Ishikawa (cell line): ENCODE data around the gene CAMK2N1.

ENCODE experiments used
- CEBPB ChIP-seq: IDR thresholded peaks from 2 replicates; pipeline ENCODE4 v1.6.1; 2012
- CREB1 ChIP-seq: IDR thresholded peaks from 2 replicates; pipeline ENCODE4 v1.6.1; 2012; ENCODE audit warnings: low read depth
- EGR1 ChIP-seq: IDR thresholded peaks from 2 replicates; pipeline ENCODE4 v1.6.1; 2012
- EP300 ChIP-seq: IDR thresholded peaks from 2 replicates; pipeline ENCODE4 v1.6.1; 2012; ENCODE audit warnings: borderline replicate concordance
- FOXM1 ChIP-seq: IDR thresholded peaks from 2 replicates; pipeline ENCODE4 v1.6.1; 2012; ENCODE audit warnings: low read depth, borderline replicate concordance
- MAX ChIP-seq: IDR thresholded peaks from 2 replicates; pipeline ENCODE4 v1.6.1; 2012
- NFIC ChIP-seq: IDR thresholded peaks from 2 replicates; pipeline ENCODE4 v1.6.1; 2012
- RAD21 ChIP-seq: IDR thresholded peaks from 2 replicates; pipeline ENCODE4 v1.6.1; 2012; ENCODE audit warnings: low read depth
- REST ChIP-seq: IDR thresholded peaks from 2 replicates; pipeline ENCODE4 v1.6.1; 2012; ENCODE audit warnings: low read depth, mild to moderate bottlenecking
- TAF1 ChIP-seq: IDR thresholded peaks from 2 replicates; pipeline ENCODE4 v1.6.1; 2012; ENCODE audit warnings: low read depth, mild to moderate bottlenecking
- TCF12 ChIP-seq: IDR thresholded peaks from 2 replicates; pipeline ENCODE4 v1.6.1; 2012; ENCODE audit warnings: low read depth
- TEAD4 ChIP-seq: IDR thresholded peaks from 2 replicates; pipeline ENCODE4 v1.6.1; 2012
- USF1 ChIP-seq: IDR thresholded peaks from 2 replicates; pipeline ENCODE4 v1.6.1; 2012
- YY1 ChIP-seq: IDR thresholded peaks from 2 replicates; pipeline ENCODE4 v1.6.1; 2012; ENCODE audit warnings: low read depth
- ZBTB7A ChIP-seq: IDR thresholded peaks from 2 replicates; pipeline ENCODE4 v1.6.1; 2012; ENCODE audit warnings: low read depth

CAMK2N1 gene

GRCh38 chr1:20493839-20494608 is 8.0 kb upstream of the CAMK2N1 start:
- TF ChIP-seq RAD21 (peak; percentile 100), FOXM1 (no peak), TAF1 (no peak), USF1 (peak; percentile 62), TEAD4 (no peak), CREB1 (no peak), CEBPB (no peak), YY1 (no peak), MAX (peak; percentile 11; the same call in 1 of the 2 replicates)

- TF ChIP-seq ZBTB7A (no peak), TAF1 (no peak), RAD21 (no peak), REST (no peak), EP300 (no peak), YY1 (no peak), NFIC (no peak), FOXM1 (no peak)
Observed at GRCh38 chr1:20493309-20493708, 7.3 kb upstream of the CAMK2N1 start.

- TF ChIP-seq YY1 (no peak), ZBTB7A (no peak), EP300 (no peak), USF1 (no peak), RAD21 (no peak), TCF12 (no peak), TAF1 (no peak), EGR1 (no peak), REST (no peak), MAX (no peak), FOXM1 (no peak), CEBPB (no peak), NFIC (no peak), TEAD4 (no peak), CREB1 (no peak)
Observed at GRCh38 chr1:20492751-20493150, 6.7 kb upstream of the CAMK2N1 start.

GRCh38 chr1:20491866-20492265 is 5.9 kb upstream of the CAMK2N1 start:
- TF ChIP-seq USF1 (no peak), NFIC (no peak), RAD21 (no peak), FOXM1 (no peak), TEAD4 (no peak), CEBPB (no peak), EP300 (no peak), TAF1 (no peak), YY1 (no peak), CREB1 (no peak), MAX (no peak), TCF12 (no peak), EGR1 (no peak), ZBTB7A (no peak), REST (no peak)
